ENCODE results near the gene AOPEP. TPM values are rescaled to one million over a fixed set of nuclear protein-coding genes. Genes with fewer than 3 reads are reported as not detected.

The AOPEP gene
- total and polyA plus RNA-seq, 2 donors (not counting 3 experiments of a cell fraction or from before 2014, with no cell fraction given): 20.2 to 41.6 TPM

- dilution Hi-C loops (cut with MboI; ENCODE audit: extremely low pct_ligation_motif_present, low sequenced_read_pairs): no loop called here
- intact Hi-C loops (cut with micrococcal nuclease): no loop called here
- no TSS peak for BruUV-seq (replicated peaks)
- Histone ChIP-seq H3K79me2 (ENCODE audit: control insufficient read depth, insufficient read depth, low read length) (no peaks in the 10 kb centered on the region), H3K9me3 (replicated peaks; ENCODE audit: control insufficient read depth, insufficient read depth, low read length) (no peaks in the 10 kb centered on the region), H4K20me1 (replicated peaks; ENCODE audit: control insufficient read depth, extremely low read depth, insufficient read depth, low read length) (no peaks in the 10 kb centered on the region), H3K9me1 (replicated peaks; ENCODE audit: control insufficient read depth, extremely low read depth, insufficient read depth, low read length) (no peaks in the 10 kb centered on the region), H3K9ac (replicated peaks; ENCODE audit: extremely low read depth, insufficient read depth, low read length) (no peak overlapping the region), H3K27ac (ENCODE audit: insufficient read depth, low read depth, low read length) (no peak overlapping the region), H2AFZ (ENCODE audit: low read depth, low read length) (no peak overlapping the region), H3K4me1 (ENCODE audit: control insufficient read depth, extremely low read depth, insufficient read depth, low read length) (peaks cover 9% of the 10 kb centered on the region), H3K27me3 (ENCODE audit: control insufficient read depth in 2 of 2, insufficient read depth in 2 of 2, low read length in 2 of 2) (no peaks in the 10 kb centered on the region), H3K36me3 (ENCODE audit: control insufficient read depth in 2 of 2, extremely low read depth in 1 of 2, insufficient read depth in 2 of 2, low read length in 2 of 2) (no peaks in the 10 kb centered on the region), H3K4me2 (ENCODE audit: insufficient read depth, low read length) (no peak overlapping the region), H3K4me3 (replicated peaks in 1 of 3; ENCODE audit: insufficient read depth in 1 of 3, low read depth in 1 of 3, low read length in 3 of 3) (no peak overlapping the region)
- ChIA-PET POLR2A (no interaction called here), CTCF (no interaction called here)
- no peak for FAIRE-seq
- TF ChIP-seq POLR2AphosphoS5 (IDR thresholded peaks at IDR 0.05; ENCODE audit: insufficient read depth, low read depth, low read length) (no peak), FOS (IDR thresholded peaks at IDR 0.05; ENCODE audit: borderline replicate concordance, insufficient read depth, low read length) (no peak), CTCF (IDR thresholded peaks at IDR 0.05; ENCODE audit: extremely low read depth in 1 of 2, insufficient read depth in 1 of 2, low read depth in 1 of 2, low read length in 2 of 2) (no peak)
- no peak for DNase-seq (ENCODE audit: low read depth, low spot score)
Observed at GRCh38 chr9:94891183-94891582, 164.7 kb downstream of the AOPEP start.

GRCh38 chr9:94892675-94893074 is 166.2 kb downstream of the AOPEP start:
- CTCF ChIA-PET: no interaction called here
- dilution Hi-C loops (cut with MboI; ENCODE audit: extremely low pct_ligation_motif_present, low sequenced_read_pairs): no loop called here
- H3K36me3 ChIP-seq (ENCODE audit: control insufficient read depth in 2 of 2, extremely low read depth in 1 of 2, insufficient read depth in 2 of 2, low read length in 2 of 2): no peaks in the 10 kb centered on the region
- DNase-seq (ENCODE audit: low read depth, low spot score) (no peak), FAIRE-seq (no peak)
- H3K4me3 ChIP-seq (replicated peaks in 1 of 3; ENCODE audit: insufficient read depth in 1 of 3, low read depth in 1 of 3, low read length in 3 of 3): no peak overlapping the region
- no peak for TF ChIP-seq CTCF (IDR thresholded peaks at IDR 0.05; ENCODE audit: extremely low read depth in 1 of 2, insufficient read depth in 1 of 2, low read depth in 1 of 2, low read length in 2 of 2)
- no peaks in the 10 kb centered on the region for H3K79me2 ChIP-seq (ENCODE audit: control insufficient read depth, insufficient read depth, low read length)
- H3K27me3 ChIP-seq (ENCODE audit: control insufficient read depth in 2 of 2, insufficient read depth in 2 of 2, low read length in 2 of 2): no peaks in the 10 kb centered on the region
- no peak overlapping the region for H2AFZ ChIP-seq (ENCODE audit: low read depth, low read length)
- no peak overlapping the region for H3K4me2 ChIP-seq (ENCODE audit: insufficient read depth, low read length)
- H3K9me3 ChIP-seq (replicated peaks; ENCODE audit: control insufficient read depth, insufficient read depth, low read length): no peaks in the 10 kb centered on the region
- H3K4me1 ChIP-seq (ENCODE audit: control insufficient read depth, extremely low read depth, insufficient read depth, low read length): peaks cover 7% of the 10 kb centered on the region
- H3K9me1 ChIP-seq (replicated peaks; ENCODE audit: control insufficient read depth, extremely low read depth, insufficient read depth, low read length): no peaks in the 10 kb centered on the region
- no peak overlapping the region for H3K9ac ChIP-seq (replicated peaks; ENCODE audit: extremely low read depth, insufficient read depth, low read length)
- H3K27ac ChIP-seq (ENCODE audit: insufficient read depth, low read depth, low read length): no peak overlapping the region
- POLR2A ChIA-PET: no interaction called here
- H4K20me1 ChIP-seq (replicated peaks; ENCODE audit: control insufficient read depth, extremely low read depth, insufficient read depth, low read length): no peaks in the 10 kb centered on the region
- BruUV-seq (replicated peaks): no TSS peak
- intact Hi-C loops (cut with micrococcal nuclease): no loop called here

Data from endothelial cell of umbilical vein (primary cell).